AG10803 (cell line): ENCODE data around the gene KLHL1.

Source experiments
- DNase-seq: peaks from one replicate; pipeline ENCODE4 v3.0.0; 2010; ENCODE audit warnings: low read depth
- H3K4me3 ChIP-seq: 2 replicates; pipeline ENCODE4 v1.5.1; 2011; ENCODE audit warnings: mild to moderate bottlenecking, low read length, control low read depth
- TF ChIP-seq, protein P1 (sequence below): conservative IDR thresholded peaks from 2 replicates; pipeline ENCODE4 v1.5.1; 2011; ENCODE audit warnings: mild to moderate bottlenecking, low read length, control low read depth, inconsistent platforms

KLHL1 gene

GRCh38 chr13:69721631-69722030, 386.6 kb downstream of the KLHL1 start:
- DNase-seq = no peak
- TF ChIP-seq, protein P1, sequence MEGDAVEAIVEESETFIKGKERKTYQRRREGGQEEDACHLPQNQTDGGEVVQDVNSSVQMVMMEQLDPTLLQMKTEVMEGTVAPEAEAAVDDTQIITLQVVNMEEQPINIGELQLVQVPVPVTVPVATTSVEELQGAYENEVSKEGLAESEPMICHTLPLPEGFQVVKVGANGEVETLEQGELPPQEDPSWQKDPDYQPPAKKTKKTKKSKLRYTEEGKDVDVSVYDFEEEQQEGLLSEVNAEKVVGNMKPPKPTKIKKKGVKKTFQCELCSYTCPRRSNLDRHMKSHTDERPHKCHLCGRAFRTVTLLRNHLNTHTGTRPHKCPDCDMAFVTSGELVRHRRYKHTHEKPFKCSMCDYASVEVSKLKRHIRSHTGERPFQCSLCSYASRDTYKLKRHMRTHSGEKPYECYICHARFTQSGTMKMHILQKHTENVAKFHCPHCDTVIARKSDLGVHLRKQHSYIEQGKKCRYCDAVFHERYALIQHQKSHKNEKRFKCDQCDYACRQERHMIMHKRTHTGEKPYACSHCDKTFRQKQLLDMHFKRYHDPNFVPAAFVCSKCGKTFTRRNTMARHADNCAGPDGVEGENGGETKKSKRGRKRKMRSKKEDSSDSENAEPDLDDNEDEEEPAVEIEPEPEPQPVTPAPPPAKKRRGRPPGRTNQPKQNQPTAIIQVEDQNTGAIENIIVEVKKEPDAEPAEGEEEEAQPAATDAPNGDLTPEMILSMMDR = no peak
- no peak overlapping the region for H3K4me3 ChIP-seq

- TF ChIP-seq, protein P1 = no peak
- no peak for DNase-seq
- no peak overlapping the region for H3K4me3 ChIP-seq
These were observed 387.8 kb downstream of the KLHL1 start for GRCh38 chr13:69720278-69720983.

DNA sequence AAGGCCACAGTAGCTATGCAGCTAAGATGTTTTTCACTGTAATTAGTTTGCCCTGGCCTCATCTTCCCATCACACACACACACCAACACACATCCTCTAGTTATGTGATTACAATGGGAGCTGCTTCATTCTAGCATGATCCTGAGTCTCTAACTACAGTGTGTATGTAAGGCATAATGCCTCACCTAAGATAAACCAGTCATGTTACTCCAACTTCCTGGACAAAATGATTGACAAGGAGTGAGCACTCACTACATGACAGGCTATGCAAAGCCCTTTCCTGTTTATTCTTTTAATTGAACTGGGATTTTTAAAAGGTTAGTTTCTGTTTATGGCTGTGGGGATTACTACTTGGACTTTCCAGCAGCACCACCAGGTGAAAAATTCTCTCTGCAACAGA, 401.4 kb downstream of the KLHL1 start:
- DNase-seq = no peak
- no peak overlapping the region for H3K4me3 ChIP-seq
- TF ChIP-seq, protein P1 = no peak

DNA sequence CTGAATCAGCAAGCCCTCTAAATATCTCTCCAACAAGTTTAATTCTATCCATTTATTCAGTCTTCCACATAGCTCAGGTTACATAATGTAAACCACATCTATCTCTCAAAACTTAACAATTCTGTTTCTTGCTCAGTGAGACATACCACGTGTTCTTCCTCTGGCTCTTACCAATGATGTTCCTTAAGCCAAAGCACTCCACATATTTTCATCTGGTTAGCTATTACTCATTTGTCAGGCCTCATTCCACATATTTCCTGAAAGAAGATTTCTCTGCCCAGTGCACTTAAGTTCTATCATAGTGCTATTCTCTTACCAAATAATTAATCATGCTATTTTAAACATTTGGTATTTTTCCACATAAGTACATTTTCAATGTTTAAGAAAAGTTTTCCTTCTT, 403.9 kb downstream of the KLHL1 start:
- TF ChIP-seq, protein P1 = no peak
- DNase-seq = no peak
- no peak overlapping the region for H3K4me3 ChIP-seq

DNA sequence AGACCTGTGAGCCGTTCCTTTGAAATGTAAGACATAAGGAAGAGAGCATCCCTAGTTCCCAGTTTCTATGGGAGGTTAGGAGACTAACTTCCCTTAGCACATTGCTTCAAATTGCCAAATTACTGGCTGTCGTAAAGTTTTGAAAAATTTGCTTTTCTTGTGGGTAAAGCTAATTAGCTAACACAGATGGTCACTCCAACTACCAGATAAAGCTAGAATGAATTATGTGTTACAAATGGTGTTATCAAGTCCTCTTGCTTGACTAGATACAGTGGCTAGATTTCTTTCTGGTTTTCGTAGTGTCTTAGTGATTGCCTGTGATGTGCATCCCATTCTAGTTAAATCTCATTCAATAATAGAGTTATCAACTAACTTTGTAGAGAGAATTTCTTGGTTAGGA, 417.3 kb downstream of the KLHL1 start:
- TF ChIP-seq, protein P1 = no peak
- no peak for DNase-seq
- H3K4me3 ChIP-seq = no peak overlapping the region

DNA sequence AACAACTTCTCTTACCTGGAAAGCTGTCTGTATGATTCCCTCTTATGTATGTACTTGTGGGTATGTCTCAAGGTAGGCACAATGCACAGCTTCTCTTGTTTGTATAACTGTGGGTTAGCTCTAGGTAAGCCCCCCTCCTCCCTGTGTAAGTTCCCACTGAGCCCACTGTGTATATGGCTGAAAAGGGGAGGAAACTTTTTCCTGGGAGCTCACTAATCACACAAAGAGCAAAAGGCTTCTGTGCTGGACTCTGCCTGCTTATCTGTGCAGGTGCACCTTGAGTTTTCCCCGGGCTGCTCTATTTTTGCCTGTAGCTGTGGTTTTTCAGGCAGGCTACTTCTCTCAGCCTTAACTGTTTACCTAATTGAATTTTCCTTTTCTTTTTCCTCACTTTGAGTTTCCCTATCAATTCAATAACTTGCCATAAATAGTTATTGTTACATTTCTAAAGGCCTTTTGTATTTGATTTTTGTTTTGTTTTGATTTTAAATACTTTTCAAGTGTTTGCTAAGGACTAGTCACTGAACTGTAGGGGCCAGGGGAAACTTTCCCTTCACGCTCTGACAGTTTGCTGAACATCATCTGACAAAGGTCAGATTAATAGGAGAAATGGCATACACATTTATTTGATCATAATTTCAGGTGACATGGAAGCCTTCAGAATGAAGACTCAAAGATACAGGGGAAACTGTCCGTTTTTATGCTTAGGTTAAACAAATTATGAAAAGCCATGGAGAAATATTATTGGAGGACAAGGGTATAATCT, 424.1 kb downstream of the KLHL1 start:
- no peak overlapping the region for H3K4me3 ChIP-seq
- TF ChIP-seq, protein P1 = no peak
- DNase-seq = no peak

DNA sequence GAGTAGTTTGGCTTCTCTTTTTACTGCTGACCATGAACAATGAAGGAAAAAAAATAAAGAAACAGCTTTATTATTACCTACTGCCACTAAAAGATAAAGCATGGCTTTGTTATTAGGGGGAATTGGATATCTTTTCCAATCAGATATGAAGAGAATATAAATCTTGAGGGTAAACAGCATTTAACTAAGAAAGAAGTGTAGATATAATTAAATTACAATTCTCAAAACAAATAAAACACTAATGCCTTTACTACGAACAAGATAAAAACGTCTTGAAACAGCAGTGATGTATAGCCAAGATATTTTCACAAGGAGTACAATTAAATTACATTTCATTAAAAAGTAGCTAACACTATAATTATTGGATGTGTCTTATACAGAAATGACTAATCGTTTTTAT, 426.5 kb downstream of the KLHL1 start:
- DNase-seq = no peak
- TF ChIP-seq, protein P1 = no peak
- no peak overlapping the region for H3K4me3 ChIP-seq
